Mucosa of stomach (tissue), 1 donor: ENCODE measurements around the gene TEDC1.

Experiments used
- H3K27me3 ChIP-seq: one replicate; pipeline ENCODE4 v1.7.0; 2013; ENCODE audit warnings: mild to moderate bottlenecking, low read length; ENCODE audit not compliant: control insufficient read depth, insufficient read depth
- H3K36me3 ChIP-seq: one replicate; pipeline ENCODE4 v1.7.0; 2013; ENCODE audit warnings: low read length; ENCODE audit not compliant: control insufficient read depth, insufficient read depth
- H3K4me1 ChIP-seq: one replicate; pipeline ENCODE4 v1.7.0; 2013; ENCODE audit warnings: mild to moderate bottlenecking, low read length; ENCODE audit not compliant: control insufficient read depth, insufficient read depth
- H3K4me3 ChIP-seq: one replicate; pipeline ENCODE4 v1.7.0; 2013; ENCODE audit warnings: low read length
- H3K9ac ChIP-seq: one replicate; pipeline ENCODE4 v1.7.0; 2013; ENCODE audit warnings: mild to moderate bottlenecking, low read length, moderate library complexity
- H3K9me3 ChIP-seq: one replicate; pipeline ENCODE4 v1.7.0; 2013; ENCODE audit warnings: mild to moderate bottlenecking, low read length, moderate library complexity; ENCODE audit not compliant: control insufficient read depth
- donor health status: Pancreatic carcinoma.

TEDC1 gene

GRCh38 chr14:105490572-105491365 lies at the start of gene TEDC1:
TEDC1 (plus strand) TSS chr14:105491246; CDS start chr14:105491376, 130 bp downstream.
- H3K9ac ChIP-seq = peak within 1 kb of the TSS; percentile 79

GRCh38 chr14:105442125-105442524 lies 48.9 kb upstream of the TEDC1 start:
- no peaks in the 10 kb centered on the region for H3K27me3 ChIP-seq
- H3K9ac ChIP-seq = no peak overlapping the region
- H3K4me3 ChIP-seq = no peak overlapping the region
- no peaks in the 10 kb centered on the region for H3K9me3 ChIP-seq
- no peaks in the 10 kb centered on the region for H3K36me3 ChIP-seq
- H3K4me1 ChIP-seq = peaks cover 3% of the 10 kb centered on the region

More at GRCh38 chr14:105490572-105491365, at the start of gene TEDC1:
- no peaks in the 10 kb centered on the region for H3K9me3 ChIP-seq
- H3K27me3 ChIP-seq = no peaks in the 10 kb centered on the region
- H3K4me3 ChIP-seq = peak within 1 kb of the TSS; percentile 56
- peaks cover 39% of the 10 kb centered on the region for H3K4me1 ChIP-seq
- no peaks in the 10 kb centered on the region for H3K36me3 ChIP-seq

GRCh38 chr14:105442834-105443233 lies 48.2 kb upstream of the TEDC1 start:
- Histone ChIP-seq H3K9ac (no peak overlapping the region), H3K4me1 (no peaks in the 10 kb centered on the region), H3K4me3 (no peak overlapping the region), H3K27me3 (no peaks in the 10 kb centered on the region), H3K9me3 (no peaks in the 10 kb centered on the region), H3K36me3 (no peaks in the 10 kb centered on the region)

GRCh38 chr14:105444859-105445258 lies 46.2 kb upstream of the TEDC1 start:
- Histone ChIP-seq H3K36me3 (no peaks in the 10 kb centered on the region), H3K4me3 (no peak overlapping the region)

GRCh38 chr14:105445290-105445689 lies 45.8 kb upstream of the TEDC1 start:
- H3K27me3 ChIP-seq = no peaks in the 10 kb centered on the region
- H3K9me3 ChIP-seq = no peaks in the 10 kb centered on the region
- no peak overlapping the region for H3K9ac ChIP-seq
- no peaks in the 10 kb centered on the region for H3K36me3 ChIP-seq
- no peaks in the 10 kb centered on the region for H3K4me1 ChIP-seq
- no peak overlapping the region for H3K4me3 ChIP-seq

More at GRCh38 chr14:105444859-105445258, 46.2 kb upstream of the TEDC1 start:
- H3K4me1 ChIP-seq = no peaks in the 10 kb centered on the region
- H3K9me3 ChIP-seq = no peaks in the 10 kb centered on the region
- no peaks in the 10 kb centered on the region for H3K27me3 ChIP-seq
- no peak overlapping the region for H3K9ac ChIP-seq

- Histone ChIP-seq H3K9ac (no peak overlapping the region), H3K27me3 (no peaks in the 10 kb centered on the region), H3K36me3 (no peaks in the 10 kb centered on the region), H3K4me3 (no peak overlapping the region), H3K4me1 (no peaks in the 10 kb centered on the region), H3K9me3 (no peaks in the 10 kb centered on the region)
These were observed 44.9 kb upstream of the TEDC1 start for GRCh38 chr14:105445901-105446845.

- Histone ChIP-seq H3K9me3 (no peaks in the 10 kb centered on the region), H3K36me3 (no peaks in the 10 kb centered on the region)
These were observed 44.1 kb upstream of the TEDC1 start for GRCh38 chr14:105446971-105447370.

GRCh38 chr14:105447651-105448640 lies 43.1 kb upstream of the TEDC1 start:
- no peaks in the 10 kb centered on the region for H3K9me3 ChIP-seq
- H3K36me3 ChIP-seq = no peaks in the 10 kb centered on the region
- no peaks in the 10 kb centered on the region for H3K4me1 ChIP-seq
- H3K4me3 ChIP-seq = no peak overlapping the region
- peak overlapping the region; percentile 39 for H3K9ac ChIP-seq
- H3K27me3 ChIP-seq = no peaks in the 10 kb centered on the region

More at GRCh38 chr14:105446971-105447370, 44.1 kb upstream of the TEDC1 start:
- no peak overlapping the region for H3K9ac ChIP-seq
- H3K4me3 ChIP-seq = no peak overlapping the region
- H3K27me3 ChIP-seq = no peaks in the 10 kb centered on the region
- no peaks in the 10 kb centered on the region for H3K4me1 ChIP-seq

- no peaks in the 10 kb centered on the region for H3K9me3 ChIP-seq
- H3K4me3 ChIP-seq = no peak overlapping the region
- no peaks in the 10 kb centered on the region for H3K4me1 ChIP-seq
- H3K9ac ChIP-seq = no peak overlapping the region
- H3K36me3 ChIP-seq = no peaks in the 10 kb centered on the region
- no peaks in the 10 kb centered on the region for H3K27me3 ChIP-seq
These were observed 42.3 kb upstream of the TEDC1 start for GRCh38 chr14:105448706-105449111.

GRCh38 chr14:105449276-105450122 lies 41.5 kb upstream of the TEDC1 start:
- H3K9ac ChIP-seq = no peak overlapping the region
- no peaks in the 10 kb centered on the region for H3K9me3 ChIP-seq
- H3K27me3 ChIP-seq = no peaks in the 10 kb centered on the region
- no peaks in the 10 kb centered on the region for H3K4me1 ChIP-seq
- H3K36me3 ChIP-seq = no peaks in the 10 kb centered on the region
- H3K4me3 ChIP-seq = no peak overlapping the region

- Histone ChIP-seq H3K4me3 (no peak overlapping the region), H3K9ac (no peak overlapping the region), H3K4me1 (no peaks in the 10 kb centered on the region), H3K36me3 (no peaks in the 10 kb centered on the region), H3K27me3 (no peaks in the 10 kb centered on the region), H3K9me3 (no peaks in the 10 kb centered on the region)
These were observed 40.9 kb upstream of the TEDC1 start for GRCh38 chr14:105450123-105450505.
